GM18526 (cell line): Measurements from ENCODE around the gene PTPRN.

Source experiments
- POLR2A ChIP-seq: IDR thresholded peaks from 3 replicates; pipeline ENCODE4 v1.6.1; 2011; ENCODE audit not compliant: insufficient read length; ENCODE audit errors: extremely low read depth

Gene PTPRN

GRCh38 chr2:219294356-219295351, 14.5 kb downstream of the PTPRN start:
- TF ChIP-seq POLR2A: peak; percentile 52

DNA sequence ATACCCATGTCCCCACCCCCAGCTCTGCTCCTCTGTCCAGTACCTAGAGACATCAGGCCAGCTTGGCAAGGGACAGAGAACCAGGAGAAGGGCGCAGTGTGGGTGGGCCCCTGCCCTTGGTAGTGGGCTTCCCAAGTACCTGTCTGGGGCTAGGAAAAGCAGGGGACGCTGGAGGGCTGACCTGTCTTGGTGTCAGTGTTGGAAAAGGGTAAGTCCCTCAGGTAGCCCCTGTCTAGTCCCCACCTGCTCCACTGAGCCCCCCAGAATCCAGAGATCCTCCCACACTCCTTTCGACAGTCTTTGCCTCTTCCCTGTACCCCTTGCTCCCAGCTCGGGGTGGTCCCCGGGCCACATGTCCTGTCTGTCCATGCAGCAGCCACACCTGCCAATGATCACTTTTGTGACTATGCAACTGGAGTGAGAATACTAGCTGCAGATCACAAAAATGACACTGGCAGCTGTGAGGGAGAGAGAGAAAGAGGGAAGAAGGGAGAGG, 15.4 kb downstream of the PTPRN start:
- no peak for TF ChIP-seq POLR2A

GRCh38 chr2:219292616-219293015, 16.6 kb downstream of the PTPRN start:
- no peak for TF ChIP-seq POLR2A

- TF ChIP-seq POLR2A: no peak
These were observed 17.2 kb downstream of the PTPRN start for GRCh38 chr2:219291910-219292490.

GRCh38 chr2:219291394-219291793, 17.8 kb downstream of the PTPRN start:
- TF ChIP-seq POLR2A: no peak

- no peak for TF ChIP-seq POLR2A
These were observed 18.6 kb downstream of the PTPRN start for GRCh38 chr2:219290381-219291171.

DNA sequence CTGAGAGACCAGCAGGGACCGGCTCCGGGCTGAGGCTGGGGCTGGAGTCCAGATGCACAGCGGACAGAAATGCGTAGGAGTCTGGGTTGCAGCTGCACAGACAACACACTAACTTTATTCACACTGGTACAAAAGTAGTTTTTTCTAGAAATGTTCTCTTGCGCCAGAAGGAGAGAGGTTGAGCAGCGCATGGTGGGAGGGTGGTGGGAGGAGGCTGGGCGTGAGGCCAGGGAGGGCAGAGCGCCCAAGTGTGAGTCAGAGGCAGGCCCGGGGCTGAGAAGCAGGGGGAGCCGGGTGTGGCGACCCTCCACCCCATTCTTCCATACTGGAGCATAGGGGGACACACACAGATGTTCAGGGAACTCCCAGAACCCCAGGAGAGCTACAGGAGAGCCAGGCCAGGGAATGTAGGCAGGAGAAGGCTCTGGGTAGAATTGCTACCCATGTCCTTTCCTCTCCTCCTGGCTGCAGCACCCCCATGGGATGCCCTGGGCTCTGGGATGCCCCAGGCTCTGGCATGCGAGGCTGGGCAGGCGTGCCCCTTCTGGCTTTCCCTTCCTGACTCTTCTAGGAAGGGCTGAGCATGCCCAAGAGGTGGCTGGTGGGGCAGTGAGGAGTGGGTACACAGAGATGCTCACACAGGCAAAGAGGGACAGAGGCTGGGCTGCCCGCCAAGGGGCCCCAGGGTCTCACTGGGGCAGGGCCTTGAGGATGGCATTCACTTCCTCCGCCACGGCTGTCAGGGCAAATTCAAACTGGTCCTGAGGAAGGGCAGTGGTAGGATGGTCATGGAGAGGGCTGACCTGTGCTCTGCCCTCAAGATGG, 19.5 kb downstream of the PTPRN start:
- no peak for TF ChIP-seq POLR2A

DNA sequence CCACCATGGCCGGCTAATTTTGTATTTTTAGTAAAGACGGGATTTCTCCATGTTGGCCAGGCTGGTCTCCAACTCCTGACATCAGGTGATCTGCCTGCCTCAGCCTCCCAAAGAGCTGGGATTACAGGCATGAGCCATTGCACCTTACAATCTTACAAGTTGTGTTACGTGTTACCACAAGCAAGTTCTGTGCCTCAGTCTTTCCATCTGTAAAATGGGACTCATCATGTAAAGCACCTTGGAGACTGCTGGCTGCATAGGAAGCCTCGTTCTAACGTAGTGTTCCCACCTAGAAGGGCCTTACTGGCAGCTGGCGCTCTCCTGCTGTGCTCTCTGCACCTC, 20.0 kb downstream of the PTPRN start:
- TF ChIP-seq POLR2A: no peak

GRCh38 chr2:219287580-219288265, 21.5 kb downstream of the PTPRN start:
- no peak for TF ChIP-seq POLR2A

DNA sequence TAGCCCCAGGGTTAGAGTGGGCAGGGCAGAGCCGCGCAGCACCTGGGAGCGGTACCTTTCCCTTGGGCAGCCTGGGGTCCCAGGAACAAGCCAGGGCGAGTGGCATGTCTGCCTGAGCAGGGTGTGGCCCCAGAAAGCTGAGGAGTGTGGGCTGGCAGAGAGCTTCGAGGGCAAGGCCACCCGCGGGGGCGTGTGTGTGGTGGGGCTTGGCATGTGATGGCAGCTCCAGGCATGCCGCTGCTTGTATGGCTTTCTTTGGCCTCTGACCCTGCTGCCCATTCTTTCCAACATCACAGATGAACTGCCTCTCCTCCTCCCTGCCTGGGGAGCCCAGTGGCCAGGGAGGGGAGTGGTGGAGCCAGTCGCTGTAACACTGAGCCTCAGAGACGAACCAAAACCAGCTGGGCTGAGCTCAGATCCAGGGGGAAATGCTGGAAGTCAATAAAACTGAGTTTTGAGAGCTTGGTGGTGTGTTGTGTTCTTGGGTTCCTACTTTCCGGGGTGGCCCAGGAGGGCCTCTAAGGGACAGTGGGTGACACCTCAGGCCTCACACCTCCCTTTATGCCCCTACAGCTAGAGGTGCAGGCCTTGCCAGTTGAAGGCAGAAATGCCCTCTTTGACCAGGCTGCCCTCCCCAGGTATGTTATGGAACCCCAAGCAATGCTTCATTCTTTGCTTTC, 22.6 kb downstream of the PTPRN start:
- no peak for TF ChIP-seq POLR2A

- no peak for TF ChIP-seq POLR2A
These were observed 23.2 kb downstream of the PTPRN start for GRCh38 chr2:219285894-219286425.

GRCh38 chr2:219285373-219285735, 23.8 kb downstream of the PTPRN start:
- no peak for TF ChIP-seq POLR2A
